GM18511 (cell line): Measurements from ENCODE around the gene STK24.

Experiments used
- ATAC-seq: cut with Tn5 transposase; IDR thresholded peaks from one replicate; pipeline ENCODE4 v1.9.1; 2021; ENCODE audit warnings: mild to moderate bottlenecking, moderate library complexity; ENCODE audit not compliant: unreplicated experiment

The STK24 gene

GRCh38 chr13:98493042-98493712 lies 83.7 kb downstream of the STK24 start:
- ATAC-seq = no peak

GRCh38 chr13:98492335-98493041 lies 84.4 kb downstream of the STK24 start:
- ATAC-seq = no peak

GRCh38 chr13:98490866-98491265 lies 86.0 kb downstream of the STK24 start:
- ATAC-seq = no peak

- ATAC-seq = no peak
These were observed 86.6 kb downstream of the STK24 start for GRCh38 chr13:98490195-98490836.

- ATAC-seq = no peak
These were observed 87.3 kb downstream of the STK24 start for GRCh38 chr13:98489446-98490194.

GRCh38 chr13:98488736-98489135 lies 88.2 kb downstream of the STK24 start:
- peak; percentile 64 for ATAC-seq

GRCh38 chr13:98487522-98487921 lies 89.4 kb downstream of the STK24 start:
- peak; percentile 35 for ATAC-seq

GRCh38 chr13:98487016-98487415 lies 89.9 kb downstream of the STK24 start:
- no peak for ATAC-seq

GRCh38 chr13:98486412-98486811 lies 90.5 kb downstream of the STK24 start:
- no peak for ATAC-seq

GRCh38 chr13:98485561-98485960 lies 91.3 kb downstream of the STK24 start:
- ATAC-seq = no peak

GRCh38 chr13:98484289-98485219 lies 92.4 kb downstream of the STK24 start:
- ATAC-seq = no peak

GRCh38 chr13:98483601-98484288 lies 93.2 kb downstream of the STK24 start:
- no peak for ATAC-seq

- ATAC-seq = no peak
These were observed 94.1 kb downstream of the STK24 start for GRCh38 chr13:98482476-98483444.

GRCh38 chr13:98480915-98481877 lies 95.7 kb downstream of the STK24 start:
- ATAC-seq = no peak

GRCh38 chr13:98479496-98480003 lies 97.4 kb downstream of the STK24 start:
- ATAC-seq = no peak

- peak; percentile 41 for ATAC-seq
These were observed 98.4 kb downstream of the STK24 start for GRCh38 chr13:98478189-98479129.
